Measurements from ENCODE around the gene NUDT16.
A peak's percentile ranks its signal among the peaks of the same experiment; 100 is the strongest.
"Not testable (repeated sequence)": the region's sequence is repeated elsewhere in the genome, so short reads cannot be mapped to it uniquely, and the experiment has no call there.

NUDT16 gene

DNA sequence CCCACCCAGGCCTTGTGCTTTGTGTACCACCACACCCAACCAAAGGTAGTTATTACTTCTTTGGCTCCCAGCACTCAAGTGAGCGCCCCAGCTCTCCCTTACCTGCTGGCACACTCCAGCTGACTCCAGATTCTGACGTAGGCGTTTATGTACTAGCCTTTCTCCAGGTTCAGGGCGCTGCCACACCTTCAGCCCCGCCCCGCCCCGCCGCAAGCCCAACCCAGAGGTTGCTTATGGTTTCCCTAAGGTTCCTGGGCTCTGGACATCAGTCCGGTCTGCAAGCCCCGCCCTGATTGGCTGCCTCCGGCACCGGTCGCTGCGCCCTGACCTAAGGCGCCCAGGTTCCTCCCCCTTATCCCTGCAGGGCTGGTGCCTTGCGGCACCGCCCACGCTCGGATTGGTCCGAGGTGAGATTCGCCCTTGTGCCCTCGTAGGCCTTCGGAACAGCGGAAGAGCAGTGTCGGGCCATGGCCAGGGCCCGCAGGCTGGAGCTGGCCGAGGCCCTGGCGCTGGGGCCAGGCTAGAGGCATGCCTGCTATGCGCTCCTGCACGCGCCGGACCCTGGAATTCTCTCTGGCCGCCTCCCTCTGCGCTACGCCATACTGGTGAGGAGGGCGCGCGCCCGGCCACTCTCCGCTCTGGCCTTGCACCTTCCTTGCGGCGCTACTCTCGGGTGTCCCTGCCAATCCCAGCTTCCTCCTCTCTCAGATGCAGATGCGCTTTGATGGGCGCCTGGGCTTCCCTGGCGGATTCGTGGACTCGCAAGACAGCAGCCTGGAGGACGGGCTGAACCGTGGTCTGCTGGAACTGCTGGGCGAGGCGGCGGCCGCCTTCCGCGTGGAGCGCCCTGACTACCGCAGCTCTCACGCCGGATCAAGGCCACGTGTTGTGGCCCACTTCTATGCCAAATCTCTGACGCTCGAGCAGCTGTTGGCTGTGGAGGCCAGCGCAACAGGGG lies 19.8 kb upstream of the NUDT16 start:
- ChIA-PET CTCF (interaction anchor here (0.6 kb wide), 1 partner anchor 1063 kb away, joined by 3 read pairs; no protein-coding TSS in a partner anchor), POLR2A (ENCODE audit: low non-redundant PET) (no interaction called here)
- H3K27ac ChIP-seq = peak overlapping the region; percentile 44
- DNase-seq (ENCODE audit: low spot score) = peak; percentile 78
- TF ChIP-seq, protein P1, sequence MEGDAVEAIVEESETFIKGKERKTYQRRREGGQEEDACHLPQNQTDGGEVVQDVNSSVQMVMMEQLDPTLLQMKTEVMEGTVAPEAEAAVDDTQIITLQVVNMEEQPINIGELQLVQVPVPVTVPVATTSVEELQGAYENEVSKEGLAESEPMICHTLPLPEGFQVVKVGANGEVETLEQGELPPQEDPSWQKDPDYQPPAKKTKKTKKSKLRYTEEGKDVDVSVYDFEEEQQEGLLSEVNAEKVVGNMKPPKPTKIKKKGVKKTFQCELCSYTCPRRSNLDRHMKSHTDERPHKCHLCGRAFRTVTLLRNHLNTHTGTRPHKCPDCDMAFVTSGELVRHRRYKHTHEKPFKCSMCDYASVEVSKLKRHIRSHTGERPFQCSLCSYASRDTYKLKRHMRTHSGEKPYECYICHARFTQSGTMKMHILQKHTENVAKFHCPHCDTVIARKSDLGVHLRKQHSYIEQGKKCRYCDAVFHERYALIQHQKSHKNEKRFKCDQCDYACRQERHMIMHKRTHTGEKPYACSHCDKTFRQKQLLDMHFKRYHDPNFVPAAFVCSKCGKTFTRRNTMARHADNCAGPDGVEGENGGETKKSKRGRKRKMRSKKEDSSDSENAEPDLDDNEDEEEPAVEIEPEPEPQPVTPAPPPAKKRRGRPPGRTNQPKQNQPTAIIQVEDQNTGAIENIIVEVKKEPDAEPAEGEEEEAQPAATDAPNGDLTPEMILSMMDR (conservative IDR thresholded peaks at IDR 0.05; ENCODE audit: low read depth) = no peak

DNA sequence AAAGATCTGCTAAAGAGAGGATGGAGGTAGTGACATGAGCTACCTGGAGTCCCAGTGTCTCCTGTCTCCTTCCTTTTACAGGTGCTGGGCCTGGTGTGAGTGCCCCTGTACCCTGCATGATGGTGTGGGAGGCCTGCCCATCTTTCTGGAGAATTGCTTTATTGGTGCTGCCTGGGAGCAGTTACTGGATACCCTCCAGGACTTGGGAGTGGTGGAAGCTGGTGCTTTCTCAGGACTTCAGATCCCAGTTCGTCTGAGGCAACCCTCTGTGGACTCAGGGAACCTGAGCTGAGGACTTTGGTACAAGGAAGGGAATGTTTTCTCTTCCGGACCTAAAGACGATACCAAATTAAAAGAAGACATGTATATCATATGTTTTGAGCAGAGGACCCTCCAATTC lies 18.3 kb upstream of the NUDT16 start:
- POLR2A ChIA-PET (ENCODE audit: low non-redundant PET) = no interaction called here
- TF ChIP-seq, protein P1 (conservative IDR thresholded peaks at IDR 0.05; ENCODE audit: low read depth) = no peak
- DNase-seq (ENCODE audit: low spot score) = no peak
- CTCF ChIA-PET = no interaction called here
- H3K27ac ChIP-seq = no peak overlapping the region

DNA sequence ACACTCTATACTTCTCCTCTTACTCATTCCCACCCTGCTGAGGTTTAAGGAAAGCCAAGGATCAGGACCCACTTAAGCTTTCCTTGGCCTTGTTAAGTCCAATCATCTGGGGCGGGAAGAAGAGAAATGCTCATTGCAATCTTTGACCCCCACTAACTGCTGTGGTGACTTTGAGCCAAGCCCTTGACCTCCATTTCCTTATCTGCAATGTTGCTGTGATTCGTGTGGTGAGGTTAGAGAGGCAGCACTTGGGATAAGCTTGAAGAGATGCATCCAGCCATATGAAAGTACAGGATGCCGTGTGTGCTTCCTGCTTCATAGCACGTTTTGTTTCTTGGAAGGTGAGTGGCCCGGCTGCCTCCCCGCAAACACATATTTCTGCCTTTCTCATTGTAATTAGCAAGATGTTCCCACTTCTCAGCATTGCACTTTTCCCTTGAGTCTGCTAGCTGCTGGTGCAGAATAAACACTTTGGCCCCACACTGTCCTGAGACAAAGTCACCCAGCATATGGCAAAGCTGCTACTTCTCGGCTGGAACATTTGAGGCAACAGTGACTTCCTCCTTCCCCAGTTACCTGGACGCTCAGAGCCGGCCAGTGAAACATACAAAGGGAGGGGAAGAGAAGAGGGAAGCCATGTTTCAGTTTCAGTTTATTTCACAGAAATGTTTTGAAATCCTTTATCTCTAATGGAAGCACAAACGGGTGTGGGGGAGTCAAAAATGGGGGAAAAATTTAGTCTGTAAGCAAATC lies 10.5 kb upstream of the NUDT16 start:
- TF ChIP-seq, protein P1 (conservative IDR thresholded peaks at IDR 0.05; ENCODE audit: low read depth) = no peak
- no peak overlapping the region for H3K27ac ChIP-seq
- CTCF ChIA-PET = no interaction called here
- DNase-seq (ENCODE audit: low spot score) = no peak
- POLR2A ChIA-PET (ENCODE audit: low non-redundant PET) = interaction anchor here (1.7 kb wide), 1 partner anchor 11 kb away, joined by 3 read pairs; the partner anchor contains the start of gene NUDT16

DNA sequence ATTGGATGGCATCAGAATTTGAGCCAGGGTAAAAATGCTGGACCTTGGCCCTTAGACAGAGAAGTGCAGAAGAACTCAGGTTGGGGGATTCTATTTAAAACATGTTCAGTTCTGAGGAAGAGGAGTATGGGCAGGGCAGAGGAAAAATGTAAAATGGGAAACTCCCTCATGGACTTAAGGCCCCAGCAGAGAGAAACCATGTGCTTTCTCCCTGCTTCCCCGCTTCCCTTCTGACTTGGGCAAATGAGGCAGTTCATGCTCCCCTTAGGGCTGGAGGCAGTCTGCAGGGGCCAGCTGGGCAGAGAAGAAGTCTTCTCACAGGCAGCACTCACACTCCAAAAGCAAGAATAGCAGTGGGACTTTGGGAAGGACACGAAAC lies 9.9 kb upstream of the NUDT16 start:
- ChIA-PET POLR2A (ENCODE audit: low non-redundant PET) (interaction anchor here (1.7 kb wide), 1 partner anchor 10 kb away, joined by 3 read pairs; the partner anchor contains the start of gene NUDT16), CTCF (no interaction called here)
- H3K27ac ChIP-seq = no peak overlapping the region
- TF ChIP-seq, protein P1 (conservative IDR thresholded peaks at IDR 0.05; ENCODE audit: low read depth) = no peak
- DNase-seq (ENCODE audit: low spot score) = no peak

DNA sequence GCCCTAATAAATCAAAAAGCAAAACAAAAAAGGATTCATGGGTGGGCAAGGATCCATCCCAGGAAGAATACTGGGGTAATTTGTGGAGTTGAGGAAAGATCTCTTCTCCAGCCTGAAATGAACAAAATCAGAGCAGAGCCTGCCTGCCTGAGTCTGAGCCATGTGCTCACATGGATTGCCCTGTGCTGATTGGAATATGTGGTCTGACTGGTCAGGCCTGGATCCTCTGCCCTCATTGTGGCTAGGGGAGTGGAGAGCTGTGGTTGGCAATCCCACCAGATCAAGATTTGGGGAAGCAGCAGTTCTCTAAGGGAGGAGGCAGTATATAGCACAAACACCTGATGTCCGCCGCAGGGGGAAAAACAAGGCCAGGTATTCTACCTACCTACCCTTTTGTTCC lies 6.8 kb upstream of the NUDT16 start:
- DNase-seq (ENCODE audit: low spot score) = no peak
- TF ChIP-seq, protein P1 (conservative IDR thresholded peaks at IDR 0.05; ENCODE audit: low read depth) = no peak
- ChIA-PET CTCF (no interaction called here), POLR2A (ENCODE audit: low non-redundant PET) (no interaction called here)
- H3K27ac ChIP-seq = no peak overlapping the region

DNA sequence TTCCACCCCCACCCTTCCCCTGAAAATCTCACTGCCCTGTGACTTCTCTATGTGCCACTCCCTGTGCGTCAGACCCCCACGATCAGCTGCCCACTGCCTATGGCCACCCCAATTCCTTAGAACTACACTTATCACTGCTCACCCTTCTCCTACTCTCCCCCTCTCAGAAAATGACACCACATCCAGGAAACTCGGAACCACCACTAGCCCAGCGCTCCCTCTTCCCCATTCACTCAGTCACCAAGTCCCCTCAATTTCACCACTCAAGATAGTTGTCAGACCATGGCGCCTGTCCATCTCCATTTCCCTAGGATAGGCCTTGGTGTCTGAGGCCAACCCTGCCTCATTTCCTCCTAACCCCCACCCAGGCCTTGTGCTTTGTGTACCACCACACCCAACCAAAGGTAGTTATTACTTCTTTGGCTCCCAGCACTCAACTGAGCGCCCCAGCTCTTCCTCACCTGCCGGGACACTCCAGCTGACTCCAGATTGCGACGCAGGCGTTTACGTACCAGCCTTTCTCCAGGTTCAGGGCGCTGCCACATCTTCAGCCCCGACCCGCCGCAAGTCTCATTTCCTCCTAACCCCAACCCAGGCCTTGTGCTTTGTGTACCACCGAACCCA lies 641 bp upstream of the NUDT16 start:
- peak overlapping the region; percentile 67 for H3K27ac ChIP-seq
- not testable (repeated sequence) for DNase-seq (ENCODE audit: low spot score)
- ChIA-PET CTCF (interaction anchor here (0.7 kb wide), 2 partner anchors 31 to 527 kb away, joined by 3 read pairs; no protein-coding TSS in a partner anchor), POLR2A (ENCODE audit: low non-redundant PET) (interaction anchor here (1.2 kb wide), 1 partner anchor 9 kb away, joined by 3 read pairs; no protein-coding TSS in a partner anchor)

Data from RWPE1 (cell line).